HEK293 (cell line): ENCODE results near the gene UBAC2.

Source experiments
- ZNF677 ChIP-seq: fragments of 450-650 bp; IDR thresholded peaks from 2 replicates; pipeline ENCODE4 v1.5.0; 2018; ENCODE audit warnings: missing biosample characterization, mild to moderate bottlenecking, missing genetic modification characterization, moderate library complexity
- TF ChIP-seq, protein P1 (sequence below): fragments of 450-650 bp; formaldehyde crosslinking; IDR thresholded peaks from 2 replicates; pipeline ENCODE4 v1.5.1; 2016; ENCODE audit warnings: missing biosample characterization, missing genetic modification characterization

- no peak for TF ChIP-seq ZNF677 (tag by site-specific recombination)
- TF ChIP-seq, protein P1, sequence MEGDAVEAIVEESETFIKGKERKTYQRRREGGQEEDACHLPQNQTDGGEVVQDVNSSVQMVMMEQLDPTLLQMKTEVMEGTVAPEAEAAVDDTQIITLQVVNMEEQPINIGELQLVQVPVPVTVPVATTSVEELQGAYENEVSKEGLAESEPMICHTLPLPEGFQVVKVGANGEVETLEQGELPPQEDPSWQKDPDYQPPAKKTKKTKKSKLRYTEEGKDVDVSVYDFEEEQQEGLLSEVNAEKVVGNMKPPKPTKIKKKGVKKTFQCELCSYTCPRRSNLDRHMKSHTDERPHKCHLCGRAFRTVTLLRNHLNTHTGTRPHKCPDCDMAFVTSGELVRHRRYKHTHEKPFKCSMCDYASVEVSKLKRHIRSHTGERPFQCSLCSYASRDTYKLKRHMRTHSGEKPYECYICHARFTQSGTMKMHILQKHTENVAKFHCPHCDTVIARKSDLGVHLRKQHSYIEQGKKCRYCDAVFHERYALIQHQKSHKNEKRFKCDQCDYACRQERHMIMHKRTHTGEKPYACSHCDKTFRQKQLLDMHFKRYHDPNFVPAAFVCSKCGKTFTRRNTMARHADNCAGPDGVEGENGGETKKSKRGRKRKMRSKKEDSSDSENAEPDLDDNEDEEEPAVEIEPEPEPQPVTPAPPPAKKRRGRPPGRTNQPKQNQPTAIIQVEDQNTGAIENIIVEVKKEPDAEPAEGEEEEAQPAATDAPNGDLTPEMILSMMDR: no peak
Observed at GRCh38 chr13:99178636-99179035, 22.0 kb upstream of the UBAC2 start.
